ENCODE measurements around the gene KLK15. TPM values are rescaled to one million over a fixed set of nuclear protein-coding genes. Genes with fewer than 3 reads are reported as not detected.

Gene KLK15, protein sequence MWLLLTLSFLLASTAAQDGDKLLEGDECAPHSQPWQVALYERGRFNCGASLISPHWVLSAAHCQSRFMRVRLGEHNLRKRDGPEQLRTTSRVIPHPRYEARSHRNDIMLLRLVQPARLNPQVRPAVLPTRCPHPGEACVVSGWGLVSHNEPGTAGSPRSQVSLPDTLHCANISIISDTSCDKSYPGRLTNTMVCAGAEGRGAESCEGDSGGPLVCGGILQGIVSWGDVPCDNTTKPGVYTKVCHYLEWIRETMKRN
- total RNA-seq (ENCODE audit: low replicate concordance) = 0.26 TPM in 1 of 2 replicates, not detected in the other
- long read RNA-seq = 0 reads

DNA sequence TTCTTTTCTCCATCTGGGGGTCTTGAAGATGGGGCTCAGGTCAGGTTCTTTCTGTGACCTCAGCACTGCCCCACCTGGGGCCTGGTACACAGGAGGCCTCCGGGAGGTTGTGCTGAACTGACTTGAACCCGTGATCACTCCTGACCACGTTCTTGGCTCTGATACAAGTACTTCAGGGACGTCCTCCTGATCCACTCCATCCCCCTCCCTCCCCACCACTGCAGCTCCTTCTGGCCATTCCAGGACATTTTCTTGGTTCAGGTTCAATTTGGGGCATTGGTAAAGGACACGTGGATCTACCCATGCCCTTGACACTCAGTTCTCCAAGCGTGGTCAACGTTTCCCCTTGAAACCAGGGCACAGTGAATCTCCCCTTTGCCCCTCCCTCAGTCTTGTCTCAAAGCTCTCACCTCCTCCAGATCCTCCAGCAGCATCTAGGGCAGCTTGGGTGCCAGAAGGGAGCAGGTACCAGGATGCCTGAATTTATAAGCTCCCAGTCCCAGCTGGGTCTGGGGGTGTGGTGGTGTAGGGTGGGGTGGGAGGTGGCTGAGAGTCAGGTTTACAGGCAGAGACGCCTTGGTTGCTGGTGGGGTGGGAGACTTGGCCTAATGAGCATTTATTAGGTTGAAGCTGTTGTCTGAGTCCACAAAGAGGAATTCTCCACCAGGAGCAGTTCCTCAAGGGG is at the start of gene KLK15:
Gene KLK15 (minus strand): TSS at position 458 of the 685 bp plus-strand sequence. CDS start 2,082 bp downstream, outside the sequence.
- no peak within 1 kb of the TSS for H3K27ac Mint-ChIP-seq
- peak within 1 kb of the TSS; percentile 53 for H3K4me3 Mint-ChIP-seq

DNA sequence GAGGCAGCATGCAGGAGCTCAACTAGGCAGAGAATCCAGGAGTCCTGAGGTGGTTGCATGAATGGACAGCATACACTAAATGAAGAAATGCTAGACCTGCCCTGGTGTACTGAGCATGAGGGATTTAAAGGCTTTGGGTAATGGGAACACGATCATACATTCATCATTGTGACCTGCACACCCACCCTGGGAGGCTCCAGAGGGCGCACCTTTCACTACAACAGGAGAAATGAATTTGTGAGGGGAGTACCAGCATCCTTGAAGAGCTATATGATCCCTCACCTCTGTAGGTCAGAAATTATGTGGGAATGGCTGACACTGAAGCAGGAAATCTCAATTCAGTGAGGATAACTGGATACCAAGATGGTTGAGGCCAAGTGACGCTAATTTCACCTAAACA is 48.8 kb upstream of the KLK15 start:
- DNase-seq (ENCODE audit: extremely low spot score, unreplicated experiment) = no peak
- Mint-ChIP-seq H3K27me3 (peaks cover 72% of the 10 kb centered on the region), H3K27ac (no peak overlapping the region), H3K36me3 (no peaks in the 10 kb centered on the region), H3K4me1 (ENCODE audit: unreplicated experiment) (no peaks in the 10 kb centered on the region), H3K4me3 (no peak overlapping the region), H3K9me3 (no peaks in the 10 kb centered on the region)
- TF ChIP-seq, protein P1, sequence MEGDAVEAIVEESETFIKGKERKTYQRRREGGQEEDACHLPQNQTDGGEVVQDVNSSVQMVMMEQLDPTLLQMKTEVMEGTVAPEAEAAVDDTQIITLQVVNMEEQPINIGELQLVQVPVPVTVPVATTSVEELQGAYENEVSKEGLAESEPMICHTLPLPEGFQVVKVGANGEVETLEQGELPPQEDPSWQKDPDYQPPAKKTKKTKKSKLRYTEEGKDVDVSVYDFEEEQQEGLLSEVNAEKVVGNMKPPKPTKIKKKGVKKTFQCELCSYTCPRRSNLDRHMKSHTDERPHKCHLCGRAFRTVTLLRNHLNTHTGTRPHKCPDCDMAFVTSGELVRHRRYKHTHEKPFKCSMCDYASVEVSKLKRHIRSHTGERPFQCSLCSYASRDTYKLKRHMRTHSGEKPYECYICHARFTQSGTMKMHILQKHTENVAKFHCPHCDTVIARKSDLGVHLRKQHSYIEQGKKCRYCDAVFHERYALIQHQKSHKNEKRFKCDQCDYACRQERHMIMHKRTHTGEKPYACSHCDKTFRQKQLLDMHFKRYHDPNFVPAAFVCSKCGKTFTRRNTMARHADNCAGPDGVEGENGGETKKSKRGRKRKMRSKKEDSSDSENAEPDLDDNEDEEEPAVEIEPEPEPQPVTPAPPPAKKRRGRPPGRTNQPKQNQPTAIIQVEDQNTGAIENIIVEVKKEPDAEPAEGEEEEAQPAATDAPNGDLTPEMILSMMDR (conservative IDR thresholded peaks at IDR 0.05) = no peak

More for the DNA sequence above, at the start of gene KLK15:
- TF ChIP-seq, protein P1 (conservative IDR thresholded peaks at IDR 0.05) = no peak
- Mint-ChIP-seq H3K27me3 (peaks cover 37% of the 10 kb centered on the region), H3K36me3 (no peaks in the 10 kb centered on the region), H3K4me1 (ENCODE audit: unreplicated experiment) (no peaks in the 10 kb centered on the region), H3K9me3 (no peaks in the 10 kb centered on the region)
- DNase-seq (ENCODE audit: extremely low spot score, unreplicated experiment) = no peak

DNA sequence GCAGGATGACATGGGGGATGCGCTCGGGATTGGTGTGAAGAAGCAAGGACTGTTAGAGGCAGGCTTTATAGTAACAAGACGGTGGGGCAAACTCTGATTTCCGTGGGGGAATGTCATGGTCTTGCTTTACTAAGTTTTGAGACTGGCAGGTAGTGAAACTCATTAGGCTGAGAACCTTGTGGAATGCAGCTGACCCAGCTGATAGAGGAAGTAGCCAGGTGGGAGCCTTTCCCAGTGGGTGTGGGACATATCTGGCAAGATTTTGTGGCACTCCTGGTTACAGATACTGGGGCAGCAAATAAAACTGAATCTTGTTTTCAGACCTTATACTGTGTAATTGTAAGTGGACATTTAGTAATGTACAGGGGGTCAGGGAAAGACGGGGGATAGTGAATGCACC is 46.9 kb upstream of the KLK15 start:
- Mint-ChIP-seq H3K9me3 (no peaks in the 10 kb centered on the region), H3K27me3 (peaks cover 54% of the 10 kb centered on the region), H3K36me3 (no peaks in the 10 kb centered on the region), H3K4me1 (ENCODE audit: unreplicated experiment) (no peaks in the 10 kb centered on the region), H3K27ac (peak overlapping the region; percentile 76), H3K4me3 (peak overlapping the region; percentile 9)
- no peak for DNase-seq (ENCODE audit: extremely low spot score, unreplicated experiment)
- TF ChIP-seq, protein P1 (conservative IDR thresholded peaks at IDR 0.05) = no peak

DNA sequence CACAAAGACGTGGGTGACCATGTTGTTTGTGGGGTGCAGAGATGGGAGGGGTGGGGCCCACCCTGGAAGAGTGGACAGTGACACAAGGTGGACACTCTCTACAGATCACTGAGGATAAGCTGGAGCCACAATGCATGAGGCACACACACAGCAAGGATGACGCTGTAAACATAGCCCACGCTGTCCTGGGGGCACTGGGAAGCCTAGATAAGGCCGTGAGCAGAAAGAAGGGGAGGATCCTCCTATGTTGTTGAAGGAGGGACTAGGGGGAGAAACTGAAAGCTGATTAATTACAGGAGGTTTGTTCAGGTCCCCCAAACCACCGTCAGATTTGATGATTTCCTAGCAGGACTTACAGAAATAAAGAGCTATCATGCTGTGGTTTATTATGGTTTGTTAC is 45.5 kb upstream of the KLK15 start:
- TF ChIP-seq, protein P1 (conservative IDR thresholded peaks at IDR 0.05) = no peak
- no peaks in the 10 kb centered on the region for H3K4me1 Mint-ChIP-seq (ENCODE audit: unreplicated experiment)
- H3K4me3 Mint-ChIP-seq = no peak overlapping the region
- peaks cover 47% of the 10 kb centered on the region for H3K27me3 Mint-ChIP-seq
- H3K27ac Mint-ChIP-seq = no peak overlapping the region
- DNase-seq (ENCODE audit: extremely low spot score, unreplicated experiment) = no peak
- H3K36me3 Mint-ChIP-seq = no peaks in the 10 kb centered on the region
- H3K9me3 Mint-ChIP-seq = no peaks in the 10 kb centered on the region

DNA sequence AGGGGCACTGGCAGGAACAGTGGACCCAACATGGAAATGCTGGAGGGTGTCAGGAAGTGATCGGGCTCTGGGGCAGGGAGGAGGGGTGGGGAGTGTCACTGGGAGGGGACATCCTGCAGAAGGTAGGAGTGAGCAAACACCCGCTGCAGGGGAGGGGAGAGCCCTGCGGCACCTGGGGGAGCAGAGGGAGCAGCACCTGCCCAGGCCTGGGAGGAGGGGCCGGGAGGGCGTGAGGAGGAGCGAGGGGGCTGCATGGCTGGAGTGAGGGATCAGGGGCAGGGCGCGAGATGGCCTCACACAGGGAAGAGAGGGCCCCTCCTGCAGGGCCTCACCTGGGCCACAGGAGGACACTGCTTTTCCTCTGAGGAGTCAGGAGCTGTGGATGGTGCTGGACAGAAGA is 44.0 kb upstream of the KLK15 start:
- peaks cover 42% of the 10 kb centered on the region for H3K27me3 Mint-ChIP-seq
- no peak overlapping the region for H3K27ac Mint-ChIP-seq
- H3K4me1 Mint-ChIP-seq (ENCODE audit: unreplicated experiment) = no peaks in the 10 kb centered on the region
- no peak overlapping the region for H3K4me3 Mint-ChIP-seq
- H3K36me3 Mint-ChIP-seq = no peaks in the 10 kb centered on the region
- DNase-seq (ENCODE audit: extremely low spot score, unreplicated experiment) = no peak
- no peaks in the 10 kb centered on the region for H3K9me3 Mint-ChIP-seq
- TF ChIP-seq, protein P1 (conservative IDR thresholded peaks at IDR 0.05) = no peak
